HG03571 (cell line): ENCODE measurements around the gene SMPD2.

ENCODE experiments used
- ATAC-seq: cut with Tn5 transposase; IDR thresholded peaks from one replicate; pipeline ENCODE4 v1.9.1; 2021; ENCODE audit not compliant: unreplicated experiment

The SMPD2 gene, protein sequence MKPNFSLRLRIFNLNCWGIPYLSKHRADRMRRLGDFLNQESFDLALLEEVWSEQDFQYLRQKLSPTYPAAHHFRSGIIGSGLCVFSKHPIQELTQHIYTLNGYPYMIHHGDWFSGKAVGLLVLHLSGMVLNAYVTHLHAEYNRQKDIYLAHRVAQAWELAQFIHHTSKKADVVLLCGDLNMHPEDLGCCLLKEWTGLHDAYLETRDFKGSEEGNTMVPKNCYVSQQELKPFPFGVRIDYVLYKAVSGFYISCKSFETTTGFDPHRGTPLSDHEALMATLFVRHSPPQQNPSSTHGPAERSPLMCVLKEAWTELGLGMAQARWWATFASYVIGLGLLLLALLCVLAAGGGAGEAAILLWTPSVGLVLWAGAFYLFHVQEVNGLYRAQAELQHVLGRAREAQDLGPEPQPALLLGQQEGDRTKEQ

DNA sequence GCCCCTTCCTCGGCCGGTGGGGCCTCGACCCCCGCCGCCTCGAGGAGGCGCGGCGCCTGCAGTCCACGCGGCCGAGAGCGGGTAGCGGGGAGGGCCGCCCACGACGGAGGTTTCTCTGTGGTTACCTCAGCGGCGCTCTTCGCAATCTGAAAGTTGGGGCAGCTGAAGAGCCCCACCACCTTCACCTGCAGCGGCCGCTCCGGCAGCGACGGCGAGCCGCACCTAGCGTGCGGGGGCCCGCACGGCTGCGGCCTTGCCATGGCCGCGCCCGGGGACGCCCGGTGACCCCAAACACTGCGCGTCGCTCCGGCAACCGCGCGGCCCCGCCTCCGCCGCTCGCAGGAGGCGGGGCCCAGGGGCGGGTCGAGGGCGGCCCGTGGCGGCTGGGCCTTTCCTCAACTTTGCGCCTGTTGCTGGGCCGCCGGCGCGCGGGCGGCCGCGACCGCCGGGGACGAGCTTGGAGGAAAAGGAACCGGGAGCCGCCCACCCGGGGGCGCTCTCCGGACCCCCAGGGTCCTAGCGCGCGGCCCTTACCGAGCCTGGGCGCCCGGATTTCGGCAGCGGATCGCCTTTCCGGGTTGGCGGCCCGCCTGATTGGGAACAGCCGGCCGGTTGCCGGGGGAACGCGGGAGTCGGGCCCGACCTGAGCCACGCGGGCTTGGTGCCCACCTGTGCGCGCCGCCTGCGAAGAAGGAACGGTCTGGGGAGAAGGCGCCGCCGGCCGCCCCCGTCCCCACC, at the start of gene SMPD2, which contains the start of gene PPIL6:
TSS of gene SMPD2 (plus strand) at position 394 of the 738 bp plus-strand sequence. CDS start 398 bp downstream, outside the sequence.
TSS of gene PPIL6 (minus strand) at position 298 of the 738 bp plus-strand sequence. CDS start at position 260, 38 bp downstream.
- ATAC-seq, result peak; percentile 83

DNA sequence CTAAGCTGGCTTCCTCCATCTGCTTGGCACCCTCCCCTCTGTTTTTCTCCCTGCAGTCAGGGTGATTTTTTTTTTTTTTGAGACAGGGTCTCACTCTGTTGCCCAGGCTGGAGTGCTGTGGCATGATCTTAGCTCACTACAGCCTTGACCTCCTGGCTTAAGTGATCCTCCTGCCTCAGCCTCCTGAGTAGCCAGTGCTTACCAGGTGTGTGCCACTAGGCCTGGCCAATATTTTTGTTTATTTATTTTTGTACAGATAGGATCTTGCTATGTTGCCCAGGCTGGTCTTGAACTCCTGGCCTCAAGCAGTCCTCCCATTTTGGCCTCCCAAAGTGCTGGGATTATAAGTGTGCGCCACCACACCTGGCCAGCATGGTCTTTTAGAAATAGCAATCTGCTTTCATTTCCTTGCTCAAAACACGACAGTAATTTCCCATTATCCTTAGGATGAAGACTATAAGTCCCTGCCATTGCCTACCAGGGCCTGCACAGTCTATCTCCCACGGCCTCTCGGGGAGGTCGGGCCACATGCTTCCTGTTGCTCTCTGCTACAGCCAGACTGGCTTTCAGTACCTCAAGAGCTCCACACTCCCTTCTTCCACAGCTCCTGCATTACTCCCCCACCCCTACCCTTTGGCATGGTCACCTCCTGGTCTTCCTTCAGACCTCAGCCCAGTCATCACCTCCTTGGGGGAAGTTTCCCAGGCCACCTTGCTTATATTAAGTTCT, 47.2 kb upstream of the SMPD2 start:
- ATAC-seq, result no peak

DNA sequence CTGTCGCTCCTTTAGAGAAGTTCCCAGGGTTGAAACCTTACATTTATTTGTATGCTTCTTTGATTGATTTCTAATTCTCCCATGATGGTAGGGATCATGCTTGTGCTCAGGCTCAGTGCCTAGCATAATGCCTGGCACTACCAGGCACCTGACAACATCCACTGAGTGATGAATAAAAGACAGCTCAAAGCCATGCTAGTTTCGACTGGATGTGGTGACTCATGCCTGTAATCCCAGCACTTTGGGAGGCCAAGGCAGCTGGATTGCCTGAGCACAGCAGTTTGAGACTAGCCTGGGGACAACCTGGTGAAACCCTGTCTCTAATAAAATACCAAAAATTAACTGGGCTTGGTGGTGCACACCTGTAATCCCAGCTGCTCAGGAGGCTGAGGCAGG, 46.6 kb upstream of the SMPD2 start:
- ATAC-seq, result no peak

DNA sequence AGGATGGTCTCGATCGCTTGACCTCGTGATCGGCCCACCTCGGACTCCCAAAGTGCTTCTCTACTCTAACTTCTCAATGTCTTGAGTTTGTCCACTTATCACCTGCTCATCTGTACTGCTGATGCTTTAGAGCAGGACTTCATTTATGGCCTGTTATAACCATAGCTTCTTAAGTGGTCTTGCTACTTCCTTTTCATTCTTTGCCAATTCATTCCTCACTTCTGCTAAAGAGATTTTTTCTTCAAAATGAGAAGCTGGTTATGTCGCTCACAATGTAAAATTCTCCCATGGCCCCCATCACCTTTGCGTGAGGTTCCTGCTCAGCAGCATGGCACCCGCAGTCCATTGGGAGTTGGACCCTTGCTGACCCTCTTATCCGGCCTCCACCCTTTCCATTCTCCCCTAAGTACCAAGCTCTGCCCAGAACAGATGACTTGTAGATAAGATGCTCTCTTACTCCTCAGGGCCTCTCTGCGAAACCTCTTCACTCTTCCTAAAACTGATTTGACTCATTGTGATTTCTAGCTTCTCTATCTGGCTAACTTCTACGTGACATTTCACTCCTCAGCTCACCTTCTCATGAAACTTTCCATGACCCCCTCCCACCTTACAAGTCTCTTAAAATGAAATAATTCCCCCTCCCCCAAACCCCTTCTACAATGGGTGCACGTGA, 44.3 kb upstream of the SMPD2 start:
- no peak for ATAC-seq

DNA sequence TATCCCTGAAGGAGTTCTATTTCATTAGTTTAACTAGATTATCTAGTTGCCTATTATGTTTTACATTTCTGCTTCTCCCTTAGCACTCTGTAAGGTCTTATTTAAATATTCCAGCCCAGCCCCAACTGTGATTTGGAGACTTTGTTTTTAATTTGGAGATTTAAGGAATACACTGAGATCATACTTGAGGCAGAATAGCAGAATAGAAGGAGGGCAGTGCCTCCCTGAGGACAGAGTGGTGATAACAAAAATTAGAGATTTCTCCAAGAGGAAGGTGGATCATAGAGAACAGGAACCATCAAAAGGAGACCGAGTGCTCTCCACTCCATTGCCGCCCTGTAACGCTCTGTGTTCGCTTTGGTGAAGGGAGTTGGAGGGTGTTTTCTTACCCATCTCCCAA, 43.5 kb upstream of the SMPD2 start:
- no peak for ATAC-seq

DNA sequence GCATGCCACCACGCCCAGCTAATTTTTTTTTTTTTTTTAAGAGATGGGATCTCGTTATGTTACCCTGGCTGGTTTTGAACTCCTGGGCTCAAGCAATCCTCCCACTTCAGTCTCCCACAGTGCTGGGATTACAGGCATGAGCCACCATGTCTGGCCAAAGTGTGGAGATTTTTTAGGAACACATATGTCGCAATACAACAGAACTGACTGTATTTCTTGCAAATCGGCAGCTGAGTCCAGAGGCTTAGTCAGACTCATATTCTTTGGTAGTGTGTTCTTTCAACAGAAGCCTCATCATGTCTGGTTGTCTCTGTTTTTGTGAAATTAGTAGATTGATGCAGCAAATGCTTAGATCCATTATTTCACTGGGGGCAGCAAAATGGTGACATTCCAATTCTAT, 34.3 kb upstream of the SMPD2 start:
- ATAC-seq, result no peak

DNA sequence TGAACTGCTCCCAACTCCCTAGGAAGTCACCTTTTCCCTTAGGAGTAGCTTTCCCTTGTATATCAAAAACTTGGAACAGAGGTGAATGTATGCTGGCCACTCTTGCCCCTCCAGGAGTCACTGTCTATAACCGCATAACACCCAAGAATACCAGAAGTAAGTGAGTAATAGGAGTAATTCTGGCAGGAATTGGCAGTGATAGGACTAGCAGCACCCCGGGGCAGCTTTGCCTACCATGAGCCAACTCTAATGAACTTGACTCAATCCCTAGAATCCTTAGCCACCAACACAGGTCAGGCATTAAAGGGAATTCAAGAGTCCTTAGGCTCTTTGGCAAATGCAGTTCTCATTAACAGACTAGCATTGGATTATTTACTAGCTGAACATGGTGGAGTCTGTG, 29.5 kb upstream of the SMPD2 start:
- no peak for ATAC-seq

DNA sequence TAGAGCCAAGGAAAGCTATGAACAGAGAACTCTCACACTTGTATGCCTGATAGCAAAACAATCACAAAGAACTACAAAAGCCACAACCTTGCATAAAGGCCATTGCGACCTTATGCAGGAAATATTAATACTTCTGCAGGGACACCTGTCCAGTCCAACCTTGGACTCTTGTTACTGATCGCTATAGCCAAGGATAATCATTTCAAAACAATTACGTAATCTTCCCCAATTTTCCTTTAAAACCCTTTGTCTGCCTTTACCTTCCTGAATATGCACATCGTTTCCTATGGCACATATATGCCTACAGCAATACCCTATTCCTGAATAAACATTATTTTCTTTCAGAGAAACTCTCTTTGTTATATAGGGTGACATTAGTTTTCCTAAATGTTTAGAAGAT, 22.9 kb upstream of the SMPD2 start:
- no peak for ATAC-seq

DNA sequence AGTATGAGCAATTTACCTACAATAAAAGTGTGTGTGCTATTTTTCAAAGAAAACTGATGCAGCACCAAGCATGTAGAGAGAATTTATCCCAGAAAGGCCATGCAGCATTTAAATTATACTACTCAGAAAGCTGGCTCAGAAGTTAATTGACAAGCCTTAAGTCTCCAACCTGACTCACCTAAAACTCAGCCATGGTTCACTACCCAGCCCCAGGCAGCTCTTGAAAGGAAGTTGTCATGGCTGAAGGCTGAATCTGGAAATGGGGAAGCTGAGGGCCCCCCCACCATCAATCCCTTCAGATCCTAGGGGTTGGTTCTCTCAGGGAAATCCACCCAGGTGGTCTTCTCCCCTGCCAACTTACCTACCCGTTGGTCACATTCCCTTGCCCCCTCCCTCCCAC, 19.8 kb upstream of the SMPD2 start:
- no peak for ATAC-seq

DNA sequence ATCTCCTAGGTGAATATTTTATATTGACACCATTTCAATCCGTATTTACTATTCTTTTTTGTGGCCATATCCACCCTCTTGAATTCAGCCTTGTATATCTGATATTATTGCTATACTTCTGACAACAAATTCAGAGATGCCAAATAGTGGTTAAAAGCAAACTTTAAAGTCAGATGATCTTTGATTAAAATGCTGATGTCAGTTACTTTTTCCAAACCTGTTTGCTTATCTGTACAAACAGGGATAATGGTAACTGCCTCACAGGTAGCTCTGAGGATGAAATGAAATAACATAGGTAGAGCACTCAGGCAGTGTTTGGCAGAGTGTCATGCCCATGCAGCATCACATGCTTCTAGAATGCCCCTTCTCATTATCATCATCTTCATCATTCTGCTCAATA, 19.3 kb upstream of the SMPD2 start:
- no peak for ATAC-seq

DNA sequence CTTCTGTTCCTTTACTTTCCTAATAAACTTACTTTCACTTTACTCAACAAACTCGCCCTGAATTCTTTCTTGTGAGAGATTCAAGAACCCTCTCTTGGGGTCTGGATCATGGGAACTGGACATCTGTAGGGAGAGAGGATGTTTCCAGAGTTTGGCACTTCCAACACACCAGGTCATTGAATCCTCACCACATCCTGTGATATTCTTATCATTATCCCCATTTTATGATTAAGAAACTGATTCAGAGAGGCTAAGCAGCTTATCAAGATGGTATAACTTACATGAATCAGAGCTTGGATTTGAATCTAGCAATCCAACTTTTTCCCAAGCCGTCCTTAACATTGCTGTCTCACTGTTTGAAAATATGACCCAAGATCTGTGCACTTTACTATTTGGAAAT, 15.6 kb upstream of the SMPD2 start:
- no peak for ATAC-seq

DNA sequence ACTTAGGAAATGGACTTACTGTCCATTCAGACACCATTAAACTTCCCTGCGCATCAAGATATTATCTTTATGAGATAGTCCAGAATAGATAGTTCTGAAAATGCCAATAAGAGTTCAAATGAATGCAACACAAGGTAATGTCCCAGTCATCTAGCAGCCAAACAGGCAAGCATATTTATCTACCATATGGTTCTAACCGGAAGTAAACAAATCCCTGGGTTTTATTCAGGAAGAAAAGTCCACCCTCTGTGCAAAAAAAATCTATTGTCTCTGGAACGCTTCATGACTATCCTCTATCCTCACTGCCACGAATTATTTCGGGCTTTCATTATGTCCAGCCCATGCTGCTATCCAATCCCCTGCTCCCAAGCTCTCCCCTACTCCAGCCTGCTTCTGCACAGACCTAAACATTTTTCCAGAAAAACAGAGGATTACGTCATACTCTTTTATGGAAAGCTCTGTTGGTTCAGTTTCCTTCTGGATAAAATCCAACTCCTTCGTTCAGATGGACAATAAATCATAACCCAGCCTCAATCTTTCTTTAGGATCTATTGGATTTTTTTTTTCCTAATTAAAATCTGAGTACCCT, 11.5 kb upstream of the SMPD2 start:
- ATAC-seq, result no peak

DNA sequence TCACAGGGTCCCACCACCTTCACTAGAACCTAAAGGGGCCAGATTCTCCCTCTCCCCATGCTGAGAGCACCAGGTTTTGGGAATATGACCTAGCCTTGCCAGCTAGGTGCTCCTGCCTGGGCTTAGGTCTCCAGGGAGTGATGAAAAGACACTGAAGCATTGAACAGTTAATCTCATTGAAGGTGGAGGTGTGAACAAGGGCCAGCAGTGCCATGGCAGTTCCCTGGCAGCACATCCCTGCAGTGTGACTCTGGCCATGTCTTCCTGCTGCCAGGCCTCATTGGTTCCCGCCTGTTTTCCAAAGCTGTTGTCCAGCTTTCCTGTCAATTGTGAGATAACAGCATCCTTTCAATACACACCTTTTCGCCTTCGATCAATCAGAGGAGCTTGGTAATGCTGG, 11.0 kb upstream of the SMPD2 start:
- ATAC-seq, result no peak

DNA sequence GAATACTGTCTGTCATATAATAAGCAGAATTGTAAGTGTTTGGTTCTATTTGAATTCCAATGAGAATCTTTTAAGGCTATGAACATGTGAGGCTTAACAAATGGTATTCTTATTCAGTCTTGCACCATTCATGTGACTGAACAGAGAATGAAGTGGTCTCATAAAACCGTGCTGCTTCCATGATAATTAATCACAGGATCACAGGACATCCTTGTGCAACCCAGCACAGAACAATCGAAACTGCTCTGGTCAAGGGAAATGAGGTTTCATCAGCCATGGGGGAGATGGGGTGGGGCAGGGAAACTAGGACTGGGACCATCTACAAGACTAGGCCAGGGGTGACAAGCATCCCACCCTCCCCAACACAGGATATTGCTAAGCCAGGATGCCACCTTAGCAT, 6.1 kb upstream of the SMPD2 start:
- no peak for ATAC-seq

DNA sequence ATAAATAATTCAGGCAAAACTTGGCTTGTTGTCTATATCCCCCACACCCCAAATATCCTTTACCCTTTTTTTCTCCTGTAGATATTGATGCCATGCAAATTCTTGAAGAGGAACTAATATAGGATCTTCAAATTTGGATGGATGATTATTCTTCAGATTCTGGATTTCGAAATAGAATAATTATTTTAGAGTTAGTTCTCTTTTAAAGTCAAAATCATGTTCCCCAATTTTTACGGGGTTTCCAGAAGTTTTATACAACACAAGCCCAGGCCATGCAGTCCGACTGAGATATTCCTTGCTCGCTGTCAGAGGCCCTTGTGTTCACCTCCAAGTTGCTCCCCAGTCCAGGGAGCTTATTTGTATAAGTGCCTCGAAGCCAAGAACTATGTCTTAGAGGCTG, 4.5 kb upstream of the SMPD2 start:
- no peak for ATAC-seq

DNA sequence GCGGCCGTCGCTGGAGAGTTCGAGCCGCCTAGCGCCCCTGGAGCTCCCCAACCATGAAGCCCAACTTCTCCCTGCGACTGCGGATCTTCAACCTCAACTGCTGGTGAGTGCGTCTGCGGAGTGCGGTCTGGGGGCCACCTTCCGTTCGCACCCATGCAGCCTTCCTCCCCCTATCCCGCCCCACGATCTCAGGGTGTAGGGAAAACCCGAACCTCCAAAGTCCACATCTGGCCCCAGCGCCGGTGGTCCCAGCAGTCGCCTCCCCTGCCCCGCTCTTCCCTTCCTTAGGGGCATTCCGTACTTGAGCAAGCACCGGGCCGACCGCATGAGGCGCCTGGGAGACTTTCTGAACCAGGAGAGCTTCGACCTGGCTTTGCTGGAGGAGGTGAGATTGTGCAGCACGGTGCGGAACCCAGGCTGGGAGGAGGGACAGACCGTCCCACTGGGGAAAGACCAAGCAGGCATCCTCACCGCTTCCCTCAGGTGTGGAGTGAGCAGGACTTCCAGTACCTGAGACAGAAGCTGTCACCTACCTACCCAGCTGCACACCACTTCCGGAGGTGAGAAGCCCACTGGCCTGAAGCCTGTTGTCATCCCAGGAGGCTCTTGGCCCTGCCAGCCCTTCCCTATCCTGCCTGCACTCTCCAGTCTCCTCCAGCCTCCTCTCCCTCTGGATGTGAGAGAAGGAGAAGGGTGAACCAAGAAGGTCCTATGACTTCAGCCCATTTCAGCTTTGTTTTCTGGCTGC, 719 bp downstream of the SMPD2 start:
- ATAC-seq, result peak; percentile 10

DNA sequence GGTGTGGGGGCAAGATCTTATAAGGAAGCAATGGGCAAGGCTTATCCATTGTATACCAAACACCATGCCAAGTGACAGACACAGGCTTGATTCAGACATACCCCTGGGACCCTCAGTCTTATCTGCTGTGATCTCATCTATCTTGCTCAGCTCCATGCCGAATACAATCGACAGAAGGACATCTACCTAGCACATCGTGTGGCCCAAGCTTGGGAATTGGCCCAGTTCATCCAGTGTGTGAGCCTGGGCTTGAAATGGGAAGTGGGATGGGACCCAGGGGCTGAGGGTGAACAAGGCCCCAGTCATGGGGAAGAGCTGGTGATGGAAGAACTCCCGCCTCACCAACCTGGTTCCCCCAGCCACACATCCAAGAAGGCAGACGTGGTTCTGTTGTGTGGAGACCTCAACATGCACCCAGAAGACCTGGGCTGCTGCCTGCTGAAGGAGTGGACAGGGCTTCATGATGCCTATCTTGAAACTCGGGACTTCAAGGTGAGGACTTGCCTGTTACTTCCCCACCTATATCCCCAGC, 1.9 kb downstream of the SMPD2 start:
- no peak for ATAC-seq

DNA sequence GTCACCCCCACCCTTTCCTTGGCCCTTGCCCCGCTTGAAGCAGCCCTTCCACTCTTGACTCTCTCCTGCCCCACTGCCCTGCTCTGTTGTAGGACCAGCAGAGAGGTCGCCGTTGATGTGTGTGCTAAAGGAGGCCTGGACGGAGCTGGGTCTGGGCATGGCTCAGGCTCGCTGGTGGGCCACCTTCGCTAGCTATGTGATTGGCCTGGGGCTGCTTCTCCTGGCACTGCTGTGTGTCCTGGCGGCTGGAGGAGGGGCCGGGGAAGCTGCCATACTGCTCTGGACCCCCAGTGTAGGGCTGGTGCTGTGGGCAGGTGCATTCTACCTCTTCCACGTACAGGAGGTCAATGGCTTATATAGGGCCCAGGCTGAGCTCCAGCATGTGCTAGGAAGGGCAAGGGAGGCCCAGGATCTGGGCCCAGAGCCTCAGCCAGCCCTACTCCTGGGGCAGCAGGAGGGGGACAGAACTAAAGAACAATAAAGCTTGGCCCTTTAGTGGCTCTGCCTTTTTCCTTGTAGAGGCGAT, 3.0 kb downstream of the SMPD2 start:
- no peak for ATAC-seq

DNA sequence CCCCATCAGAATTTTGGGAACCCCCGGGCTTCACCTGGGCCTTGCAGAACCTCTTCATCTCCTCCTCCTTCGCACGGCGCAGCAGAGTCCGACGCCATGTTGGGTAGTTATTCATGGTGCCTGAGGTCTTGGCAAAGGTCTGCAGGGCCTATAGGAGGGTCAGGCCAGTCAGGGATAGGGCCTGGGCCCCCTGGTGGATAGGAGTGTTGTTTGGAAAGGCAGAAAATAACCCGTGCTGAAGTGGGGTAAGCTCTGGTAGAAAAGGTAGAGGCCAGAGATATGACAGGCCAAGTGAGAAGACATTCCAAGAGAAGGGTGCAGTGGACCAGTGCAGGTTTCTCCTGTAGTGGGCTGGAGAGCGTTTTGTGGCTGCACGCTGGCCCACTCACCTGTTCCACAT, 4.9 kb downstream of the SMPD2 start:
- ATAC-seq, result no peak

DNA sequence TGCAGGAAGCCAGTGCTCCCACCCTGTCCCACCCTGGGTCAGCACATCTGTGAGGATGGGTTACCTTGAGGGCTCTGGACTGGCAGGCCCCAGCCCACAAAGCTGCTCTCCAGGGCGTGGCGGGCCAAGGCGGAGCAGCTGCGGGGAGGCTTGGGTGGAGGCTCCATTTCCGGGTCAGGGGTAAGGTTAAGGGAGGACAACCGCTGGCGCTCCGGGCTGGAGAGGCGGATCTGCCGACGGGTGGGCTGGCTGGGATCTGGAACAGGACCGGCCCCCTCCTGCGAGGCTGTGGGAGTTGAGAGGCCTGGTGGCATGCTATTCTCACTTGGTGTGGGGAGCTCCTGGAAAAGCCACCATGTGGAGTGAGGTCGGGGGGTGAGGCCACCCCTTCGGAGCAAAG, 5.5 kb downstream of the SMPD2 start:
- no peak for ATAC-seq
